GM21447 (cell line): ENCODE data around the gene TCL1B.
A peak's percentile ranks its signal among the peaks of the same experiment; 100 is the strongest.

Source experiments
- ATAC-seq: cut with Tn5 transposase; IDR thresholded peaks from one replicate; pipeline ENCODE4 v1.9.1; 2021; ENCODE audit not compliant: unreplicated experiment

Gene TCL1B

DNA sequence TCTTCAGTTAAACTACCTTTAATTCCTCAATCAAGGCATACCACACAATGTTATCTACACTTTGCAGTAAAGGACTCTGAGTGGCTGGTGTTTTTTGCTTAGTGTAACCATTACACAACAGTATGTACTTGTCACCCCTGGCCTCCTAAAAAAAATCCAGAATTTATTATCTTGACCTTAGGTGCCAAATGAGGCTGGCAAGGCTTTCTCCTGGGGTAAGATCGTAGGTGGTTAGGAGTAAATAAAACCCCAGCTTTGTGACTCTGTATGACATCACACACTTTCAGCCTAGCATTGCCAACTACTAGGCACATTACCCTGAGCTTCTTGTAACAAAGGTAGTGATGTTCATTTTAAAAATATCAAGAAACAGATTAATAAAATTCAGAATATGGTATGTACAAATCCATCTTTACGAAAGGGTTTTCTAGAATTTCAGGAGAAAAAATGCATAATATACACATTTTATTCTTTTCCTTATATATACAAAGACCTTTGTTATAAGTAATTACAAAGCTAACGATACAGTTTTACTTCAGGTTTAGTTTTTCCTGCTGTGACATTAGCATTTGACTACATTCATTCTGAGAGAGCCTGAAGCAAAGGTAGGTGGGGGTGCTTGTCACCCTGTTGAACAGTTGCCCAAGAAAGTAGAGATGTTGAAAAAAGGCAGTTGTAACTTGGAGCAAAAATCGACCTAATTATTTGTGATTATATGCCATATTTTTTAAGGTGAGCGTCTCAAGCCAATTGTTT lies 14.2 kb downstream of the TCL1B start:
- no peak for ATAC-seq

- no peak for ATAC-seq
Observed at GRCh38 chr14:95701846-95702221, 15.6 kb downstream of the TCL1B start.

DNA sequence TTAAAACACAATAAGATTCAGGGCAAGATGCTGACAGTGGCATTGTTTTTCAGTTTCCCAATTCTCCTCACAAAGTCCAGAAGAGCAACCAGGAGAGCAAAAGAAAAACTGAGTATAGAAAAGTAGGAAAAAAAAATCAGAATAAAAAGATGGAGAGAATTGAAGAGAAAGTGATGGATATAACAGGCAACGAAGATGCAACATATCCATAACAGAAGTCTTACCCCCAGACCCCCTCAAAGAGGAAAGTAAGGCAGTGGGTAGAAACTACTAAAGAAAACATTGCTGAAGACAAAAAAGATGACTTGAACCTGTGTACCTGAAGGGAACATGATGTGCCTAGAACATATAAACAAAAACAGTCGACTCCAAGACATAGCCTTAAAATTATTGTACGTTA lies 17.1 kb downstream of the TCL1B start:
- ATAC-seq, result no peak

DNA sequence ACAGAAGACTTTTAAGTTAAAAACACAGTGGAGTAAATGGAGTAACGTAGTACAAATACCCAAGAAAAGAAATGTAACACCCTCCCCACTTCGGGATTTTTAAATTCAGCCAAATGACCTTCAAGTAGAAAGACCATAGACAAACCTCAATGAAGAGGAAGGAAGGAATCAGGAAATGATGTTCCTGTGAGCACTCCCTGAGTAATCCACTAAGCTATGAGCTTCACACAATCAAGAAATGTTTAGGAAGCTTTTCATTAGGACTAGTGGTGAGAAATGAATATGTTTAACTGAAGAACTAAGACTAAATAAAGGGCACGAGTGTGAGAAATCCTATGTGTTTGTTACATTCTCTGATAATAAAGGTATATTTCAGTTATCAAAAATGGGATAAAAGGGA lies 17.6 kb downstream of the TCL1B start:
- no peak for ATAC-seq

GRCh38 chr14:95705518-95705917 lies 19.3 kb downstream of the TCL1B start:
- no peak for ATAC-seq

DNA sequence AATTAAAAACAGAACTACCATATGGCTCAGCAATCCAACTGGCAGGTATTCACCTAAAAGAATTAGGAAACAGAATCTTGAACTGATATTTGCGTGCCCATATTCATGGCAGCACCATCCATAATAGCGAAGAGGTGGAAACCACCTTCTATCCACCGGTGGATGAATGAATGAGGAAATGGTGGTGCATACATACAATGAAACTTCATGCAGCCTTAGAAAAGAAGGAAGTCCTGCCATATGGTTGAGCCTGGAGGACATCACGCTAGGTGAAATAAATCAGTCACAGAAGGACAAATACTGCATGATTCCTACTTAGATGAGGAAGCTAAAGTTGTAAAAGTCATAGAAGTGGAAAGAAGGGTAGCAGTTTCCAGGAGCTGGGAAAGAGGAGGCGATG lies 21.1 kb downstream of the TCL1B start:
- ATAC-seq, result no peak

DNA sequence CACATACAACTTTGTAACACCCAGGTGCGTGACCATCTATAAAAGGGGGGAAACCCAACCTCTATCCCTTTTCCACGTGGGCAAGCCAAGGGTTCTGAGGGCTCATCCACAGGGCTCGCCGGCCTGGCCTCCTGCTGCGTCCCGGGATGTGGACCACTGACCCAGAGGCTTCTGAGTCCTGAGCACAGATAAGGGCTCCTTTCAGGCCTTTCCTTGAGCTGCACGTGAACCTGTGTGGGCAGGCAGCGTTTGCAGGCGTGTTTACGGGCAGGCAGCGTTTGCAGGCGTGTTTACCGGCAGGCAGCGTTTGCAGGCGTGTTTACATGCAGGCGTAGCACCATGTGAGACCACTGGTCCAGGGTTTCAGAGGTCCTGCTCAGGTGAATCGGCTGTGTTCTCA lies 23.9 kb downstream of the TCL1B start:
- no peak for ATAC-seq

GRCh38 chr14:95711476-95712176 lies 25.4 kb downstream of the TCL1B start:
- peak; percentile 38 for ATAC-seq

- no peak for ATAC-seq
Observed at GRCh38 chr14:95712398-95712797, 26.2 kb downstream of the TCL1B start.

DNA sequence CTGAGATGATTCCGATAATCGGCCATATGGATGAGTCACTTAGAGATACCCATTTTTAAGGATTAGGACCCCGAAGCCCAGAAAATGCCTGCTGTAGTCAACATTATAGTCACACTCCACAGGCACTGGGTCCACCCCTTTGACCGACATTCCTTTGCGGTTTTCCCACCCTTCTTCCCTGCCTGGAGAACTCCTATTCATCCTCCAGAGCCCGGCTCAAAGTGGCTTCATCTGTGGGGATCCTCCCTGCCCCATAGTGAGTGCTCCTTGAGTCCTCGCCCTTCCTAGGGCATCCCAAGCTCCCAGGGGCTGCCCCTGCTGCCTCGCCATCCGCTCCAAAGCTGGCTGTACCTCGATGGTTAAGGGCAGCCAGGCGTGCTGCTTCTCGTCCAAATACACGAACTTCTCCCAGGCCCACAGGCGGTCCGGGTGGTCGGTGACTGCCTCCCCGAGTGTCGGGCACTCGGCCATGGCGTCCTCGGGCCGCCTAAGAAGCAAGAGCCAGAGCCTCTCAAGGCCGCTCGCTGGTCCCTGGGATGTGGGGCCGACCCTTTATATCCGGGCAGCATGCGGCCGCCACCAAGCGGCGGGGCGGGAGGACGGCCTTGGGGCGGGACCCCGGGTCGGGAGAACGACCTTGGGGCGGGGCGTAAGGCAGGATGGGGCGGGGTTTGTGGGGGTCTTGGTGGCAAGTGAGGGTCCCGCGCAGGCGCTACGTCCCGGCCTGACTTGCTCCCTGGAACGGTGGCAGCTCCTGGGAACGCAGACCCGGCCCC lies 27.6 kb downstream of the TCL1B start, which contains the start of gene TCL1A:
TSS of gene TCL1A (minus strand) at position 530 of the 776 bp plus-strand sequence. CDS start at position 471, 59 bp downstream.
- ATAC-seq, result peak; percentile 72

DNA sequence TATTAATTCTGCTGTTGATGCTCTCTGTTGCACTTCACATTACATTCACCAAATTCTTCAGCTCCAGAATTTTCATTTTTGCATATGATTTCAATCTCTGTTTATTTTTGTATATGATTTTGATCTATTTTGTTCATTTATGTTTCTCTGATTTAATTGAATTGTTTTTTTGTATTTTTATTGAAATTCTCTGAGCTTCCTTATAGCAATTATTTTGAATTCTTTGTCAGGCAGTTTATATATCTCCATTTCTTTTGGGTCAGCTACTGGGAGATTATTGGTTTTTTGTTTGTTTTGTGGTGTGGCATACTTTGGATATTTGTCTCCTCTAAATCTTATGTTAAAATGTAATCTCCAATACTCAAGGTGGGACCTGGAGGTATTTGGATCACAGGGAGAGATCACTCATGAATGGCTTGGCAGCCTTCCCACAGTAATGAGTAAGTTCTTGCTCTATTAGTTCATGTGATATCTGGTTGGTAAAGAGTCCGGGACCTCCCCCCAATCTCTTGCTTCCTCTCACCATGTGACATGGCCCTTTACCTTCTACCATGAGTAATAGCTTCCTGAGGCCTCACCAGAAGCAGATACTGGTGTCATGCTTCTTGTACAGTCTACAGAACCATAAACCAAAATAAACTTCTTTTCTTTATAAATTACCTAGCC lies 36.4 kb downstream of the TCL1B start:
- ATAC-seq, result no peak

- ATAC-seq, result peak; percentile 77
Observed at GRCh38 chr14:95725685-95726336, 39.6 kb downstream of the TCL1B start.

GRCh38 chr14:95727056-95727700 lies 41.0 kb downstream of the TCL1B start:
- no peak for ATAC-seq

DNA sequence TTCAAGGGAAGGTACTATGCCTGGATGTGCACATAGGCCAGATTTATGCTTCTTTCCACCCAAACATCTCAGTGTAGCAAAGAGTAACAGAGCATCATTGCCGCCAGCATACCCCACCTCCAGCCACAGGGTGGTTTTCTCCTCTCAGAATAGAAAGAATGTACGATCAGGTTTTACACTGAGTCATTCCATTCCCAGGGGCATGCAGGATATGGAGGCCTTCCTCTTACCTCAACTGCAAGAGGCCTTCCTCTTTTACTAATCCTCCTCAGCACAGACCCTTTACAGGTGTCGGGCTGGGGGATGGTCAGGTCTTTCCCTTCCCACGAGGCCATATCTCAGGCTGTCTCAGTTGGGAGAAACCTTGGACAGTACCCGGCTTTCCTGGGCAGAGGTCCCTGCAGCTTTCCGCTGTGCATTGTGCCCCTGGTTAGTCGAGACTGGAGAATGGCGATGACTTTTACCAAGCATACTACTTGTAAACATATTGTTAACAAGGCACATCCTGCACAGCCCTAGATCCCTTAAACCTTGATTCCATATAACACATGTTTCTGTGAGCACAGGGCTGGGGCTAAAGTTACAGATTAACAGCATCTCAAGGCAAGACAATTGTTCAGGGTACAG lies 43.3 kb downstream of the TCL1B start:
- ATAC-seq, result peak; percentile 48

- no peak for ATAC-seq
Observed at GRCh38 chr14:95730126-95730525, 43.9 kb downstream of the TCL1B start.

DNA sequence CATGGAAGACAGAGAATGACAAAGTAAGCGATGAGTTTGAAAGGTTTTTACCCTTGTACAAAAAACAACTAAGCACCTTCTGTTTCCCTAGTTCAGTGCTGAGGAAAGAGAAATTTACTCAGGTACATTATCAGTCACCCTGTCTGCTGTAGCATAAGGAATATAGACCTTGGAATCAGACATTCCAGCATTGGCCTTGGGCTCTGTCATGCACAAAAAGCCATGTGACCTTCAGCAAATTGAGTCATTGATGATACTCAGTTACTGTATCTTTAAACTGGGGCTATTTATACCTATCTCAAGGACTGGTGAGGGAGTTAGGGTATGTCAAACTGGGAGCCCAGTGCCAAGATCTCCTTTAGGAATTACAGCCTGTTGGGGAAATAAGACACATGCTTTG lies 47.0 kb downstream of the TCL1B start:
- no peak for ATAC-seq

DNA sequence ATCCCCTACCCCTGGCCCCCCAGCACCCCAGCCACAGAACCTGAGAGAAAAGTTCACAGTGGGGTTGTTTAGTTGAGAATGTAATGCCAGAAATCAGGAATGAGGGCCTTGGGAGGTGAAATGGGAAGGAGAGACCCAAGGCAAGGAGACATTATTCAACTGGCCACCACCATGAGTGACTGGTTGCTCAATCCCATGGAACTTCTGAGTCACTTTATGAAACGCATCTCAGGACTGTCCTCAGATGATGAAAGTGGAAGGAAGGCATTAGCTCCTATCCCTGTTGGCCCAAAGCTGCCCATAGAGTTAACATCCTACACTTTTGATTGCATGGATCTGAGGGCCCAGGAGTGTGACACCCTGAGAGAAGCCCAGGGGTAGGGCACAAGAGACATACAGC lies 53.1 kb downstream of the TCL1B start:
- ATAC-seq, result no peak

DNA sequence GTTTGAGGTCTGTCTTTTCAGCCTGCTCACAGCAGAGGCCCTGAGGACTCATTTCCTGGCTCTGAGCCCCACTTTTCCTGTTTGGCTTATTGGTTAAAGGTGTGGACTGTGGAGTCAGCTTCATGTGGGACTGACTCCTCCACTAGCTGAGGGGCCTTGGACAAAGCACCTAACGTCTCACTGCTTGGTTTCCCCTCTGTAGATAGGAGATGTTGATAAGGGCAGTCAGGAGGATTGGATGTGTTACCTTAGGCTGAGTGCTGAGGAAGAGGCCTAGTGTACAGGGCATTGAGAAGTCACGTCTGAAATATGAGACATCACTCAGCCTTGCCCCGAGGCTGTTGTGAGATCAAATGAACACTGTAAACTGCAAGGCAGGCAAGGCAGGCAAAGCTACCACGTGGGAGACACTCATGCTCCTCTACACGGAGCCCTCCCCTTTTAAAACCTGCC lies 54.8 kb downstream of the TCL1B start:
- no peak for ATAC-seq

DNA sequence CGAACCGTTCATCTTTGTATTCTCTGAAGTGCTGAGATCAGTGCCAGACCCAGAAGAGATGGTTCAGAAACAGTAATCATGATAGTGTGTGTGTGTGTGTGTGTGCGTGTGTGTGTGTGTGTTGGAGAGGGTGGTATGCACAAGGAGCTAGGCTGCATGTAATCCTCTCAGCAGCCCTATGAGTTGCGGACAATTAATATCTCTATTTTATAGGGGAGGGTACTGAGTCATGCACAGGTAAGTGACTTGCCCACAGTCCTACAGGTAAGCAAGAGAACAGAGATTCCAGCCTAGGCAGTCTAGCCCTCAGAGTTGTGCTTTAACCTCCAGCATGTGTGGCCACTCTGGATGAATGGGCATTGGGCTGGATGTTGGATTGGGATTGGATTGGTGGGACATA lies 55.6 kb downstream of the TCL1B start:
- ATAC-seq, result no peak
